ENCODE measurements around the gene BMP3. TPM values are rescaled to one million over a fixed set of nuclear protein-coding genes. Genes with fewer than 3 reads are reported as not detected.

BMP3 gene
- total and polyA plus RNA-seq, 2 experiments from 2014 or later: 0.03 TPM; not detected in 1

DNA sequence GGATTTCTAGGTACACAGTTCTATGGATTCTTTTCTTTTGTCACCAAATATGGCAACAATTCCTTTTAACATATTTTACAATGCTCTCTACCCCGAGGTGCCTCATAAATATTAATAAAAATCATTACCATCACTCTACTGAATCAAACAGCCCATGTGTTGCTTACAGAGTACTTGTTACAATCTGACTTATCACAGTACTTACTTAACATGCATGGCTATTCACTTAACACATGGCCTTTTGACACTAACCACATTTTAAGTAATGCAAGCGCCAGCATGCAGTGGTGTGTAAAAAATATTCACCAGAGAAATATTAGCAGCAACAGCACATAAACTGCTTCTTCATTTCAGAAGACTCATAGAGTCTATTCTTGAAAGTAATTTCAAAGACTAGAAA is 64.9 kb downstream of the BMP3 start:
- Histone ChIP-seq H3K36me3 (no peaks in the 10 kb centered on the region), H3K4me3 (no peak overlapping the region), H3K9me3 (ENCODE audit: low read depth) (no peaks in the 10 kb centered on the region), H3K4me1 (ENCODE audit: low read depth) (peaks cover 20% of the 10 kb centered on the region), H3K27me3 (no peaks in the 10 kb centered on the region), H3K27ac (no peak overlapping the region)
- DNase-seq (ENCODE audit: low read depth in 1 of 2, low spot score in 1 of 2): no peak
- TF ChIP-seq CTCF (IDR thresholded peaks at IDR 0.05; ENCODE audit: low read depth, low read length): no peak

DNA sequence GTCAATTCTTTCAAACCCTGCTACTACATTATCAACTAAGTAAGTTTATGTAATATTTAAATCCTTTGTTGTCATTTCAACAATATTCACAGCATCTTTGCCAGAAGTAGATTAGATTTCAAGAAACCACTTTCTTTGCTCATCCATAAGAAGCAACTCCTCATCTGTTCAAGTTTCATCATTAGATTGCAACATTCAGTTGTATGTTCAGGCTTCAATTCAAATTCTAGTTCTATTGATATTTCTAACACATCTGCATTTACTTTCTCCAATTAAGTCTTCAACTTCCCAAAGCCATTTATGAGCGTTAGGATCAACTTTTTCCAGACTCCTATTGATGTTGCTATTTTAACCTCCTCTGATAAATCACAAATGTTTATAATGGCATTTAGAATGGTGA is 66.1 kb downstream of the BMP3 start:
- peak in 1 of 2 donors; percentile 32 for DNase-seq (ENCODE audit: low read depth in 1 of 2, low spot score in 1 of 2)
- H3K36me3 ChIP-seq: no peaks in the 10 kb centered on the region
- H3K4me3 ChIP-seq: no peak overlapping the region
- H3K27ac ChIP-seq: no peak overlapping the region
- peaks cover 20% of the 10 kb centered on the region for H3K4me1 ChIP-seq (ENCODE audit: low read depth)
- no peaks in the 10 kb centered on the region for H3K9me3 ChIP-seq (ENCODE audit: low read depth)
- no peaks in the 10 kb centered on the region for H3K27me3 ChIP-seq
- TF ChIP-seq CTCF (IDR thresholded peaks at IDR 0.05; ENCODE audit: low read depth, low read length): no peak

DNA sequence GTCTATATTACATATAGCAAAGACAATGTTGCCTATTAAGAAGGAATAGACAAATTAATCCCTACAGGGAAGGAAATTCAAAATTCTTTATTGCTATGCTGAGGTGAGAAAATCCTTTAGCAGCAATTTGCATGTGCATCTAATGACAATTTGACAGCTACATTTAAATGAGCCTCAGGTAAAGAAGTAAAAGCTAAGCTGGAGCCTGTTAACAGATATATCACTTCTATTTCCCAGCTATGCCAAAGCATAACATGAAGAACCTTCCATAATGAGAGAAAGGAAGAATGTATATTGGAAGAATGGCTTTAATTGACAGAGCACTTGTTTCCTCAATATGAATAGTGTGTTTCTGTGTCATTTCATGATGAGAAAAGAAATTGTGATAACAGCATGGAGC is 71.6 kb downstream of the BMP3 start:
- Histone ChIP-seq H3K9me3 (ENCODE audit: low read depth) (no peaks in the 10 kb centered on the region), H3K4me3 (no peak overlapping the region), H3K4me1 (ENCODE audit: low read depth) (no peaks in the 10 kb centered on the region), H3K27ac (no peak overlapping the region), H3K27me3 (no peaks in the 10 kb centered on the region), H3K36me3 (no peaks in the 10 kb centered on the region)
- TF ChIP-seq CTCF (IDR thresholded peaks at IDR 0.05; ENCODE audit: low read depth, low read length): no peak
- no peak for DNase-seq (ENCODE audit: low read depth in 1 of 2, low spot score in 1 of 2)

GRCh38 chr4:81106150-81106549 is 75.6 kb downstream of the BMP3 start:
- no peak for TF ChIP-seq CTCF (IDR thresholded peaks at IDR 0.05; ENCODE audit: low read depth, low read length)
- no peak overlapping the region for H3K4me3 ChIP-seq
- H3K36me3 ChIP-seq: no peaks in the 10 kb centered on the region

More at GRCh38 chr4:81106150-81106549, 75.6 kb downstream of the BMP3 start:
- Histone ChIP-seq H3K4me1 (ENCODE audit: low read depth) (no peaks in the 10 kb centered on the region), H3K9me3 (ENCODE audit: low read depth) (no peaks in the 10 kb centered on the region), H3K27ac (no peak overlapping the region), H3K27me3 (no peaks in the 10 kb centered on the region)
- DNase-seq (ENCODE audit: low read depth in 1 of 2, low spot score in 1 of 2): no peak

Other genes with a start within 250 kb of the BMP3 start
- 0.32 and 0.54 TPM in 2 replicates for gene PRKG2, start 184.5 kb downstream of the BMP3 start, total RNA-seq
- gene PRKG2, start 184.5 kb downstream of the BMP3 start, polyA plus RNA-seq: 0.35 TPM in 1 of 2 replicates, not detected in the other

Measured in cardiac muscle cell (in vitro differentiated cells and primary cell).